ENCODE data around the gene KCND3. TPM values are rescaled to one million over a fixed set of nuclear protein-coding genes. Genes with fewer than 3 reads are reported as not detected.

The KCND3 gene
- total and polyA plus RNA-seq, 2 donors from 2014 or later, result 1.2 to 12.6 TPM

DNA sequence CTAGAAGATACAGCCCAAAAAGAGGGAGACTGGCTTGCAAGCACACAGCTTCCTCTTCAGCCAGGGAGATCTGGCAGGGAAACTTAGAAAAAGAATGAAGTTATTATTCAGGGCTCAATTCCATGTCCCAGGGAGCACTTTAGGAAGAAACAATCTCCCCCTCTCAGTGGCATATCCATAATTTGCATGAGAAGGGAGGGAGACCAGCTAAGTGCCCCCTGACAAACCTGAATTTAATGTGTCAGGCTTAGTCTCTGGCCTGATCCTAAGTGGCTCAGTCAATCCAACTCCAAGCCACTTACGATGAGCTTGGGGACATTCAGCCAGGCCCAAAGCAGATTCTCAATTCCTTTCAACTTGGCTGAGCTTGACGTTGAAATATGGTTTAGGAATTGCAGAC is 17.7 kb upstream of the KCND3 start:
- TF ChIP-seq, protein P1, sequence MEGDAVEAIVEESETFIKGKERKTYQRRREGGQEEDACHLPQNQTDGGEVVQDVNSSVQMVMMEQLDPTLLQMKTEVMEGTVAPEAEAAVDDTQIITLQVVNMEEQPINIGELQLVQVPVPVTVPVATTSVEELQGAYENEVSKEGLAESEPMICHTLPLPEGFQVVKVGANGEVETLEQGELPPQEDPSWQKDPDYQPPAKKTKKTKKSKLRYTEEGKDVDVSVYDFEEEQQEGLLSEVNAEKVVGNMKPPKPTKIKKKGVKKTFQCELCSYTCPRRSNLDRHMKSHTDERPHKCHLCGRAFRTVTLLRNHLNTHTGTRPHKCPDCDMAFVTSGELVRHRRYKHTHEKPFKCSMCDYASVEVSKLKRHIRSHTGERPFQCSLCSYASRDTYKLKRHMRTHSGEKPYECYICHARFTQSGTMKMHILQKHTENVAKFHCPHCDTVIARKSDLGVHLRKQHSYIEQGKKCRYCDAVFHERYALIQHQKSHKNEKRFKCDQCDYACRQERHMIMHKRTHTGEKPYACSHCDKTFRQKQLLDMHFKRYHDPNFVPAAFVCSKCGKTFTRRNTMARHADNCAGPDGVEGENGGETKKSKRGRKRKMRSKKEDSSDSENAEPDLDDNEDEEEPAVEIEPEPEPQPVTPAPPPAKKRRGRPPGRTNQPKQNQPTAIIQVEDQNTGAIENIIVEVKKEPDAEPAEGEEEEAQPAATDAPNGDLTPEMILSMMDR (IDR thresholded peaks at IDR 0.05; ENCODE audit: borderline replicate concordance, extremely low read depth, insufficient read depth), result no peak
- no peaks in the 10 kb centered on the region for H3K36me3 ChIP-seq (ENCODE audit: control insufficient read depth in 2 of 3, insufficient read depth in 3 of 3, low read length in 3 of 3)
- no peaks in the 10 kb centered on the region for H3K9me3 ChIP-seq (ENCODE audit: control insufficient read depth in 2 of 3, insufficient read depth in 1 of 3, low read length in 3 of 3)
- intact Hi-C loops (cut with DNase I), result no loop called here
- no peak overlapping the region for H3K9ac ChIP-seq (ENCODE audit: low read length in 3 of 3)
- no peaks in the 10 kb centered on the region for H3K27me3 ChIP-seq (ENCODE audit: control insufficient read depth, insufficient read depth, low read length)
- no peak for FAIRE-seq
- no peak overlapping the region for H3K27ac ChIP-seq (ENCODE audit: low read depth in 2 of 2, low read length in 2 of 2)
- no peak for DNase-seq
- H3K4me3 ChIP-seq (ENCODE audit: low read length in 3 of 3), result no peak overlapping the region
- no peaks in the 10 kb centered on the region for H3K4me1 ChIP-seq (ENCODE audit: control insufficient read depth in 2 of 3, insufficient read depth in 2 of 3, low read depth in 1 of 3, low read length in 3 of 3)

GRCh38 chr1:112006416-112007025 is 17.1 kb upstream of the KCND3 start:
- intact Hi-C loops (cut with DNase I), result no loop called here
- DNase-seq (no peak), FAIRE-seq (no peak)
- Histone ChIP-seq H3K4me1 (ENCODE audit: control insufficient read depth in 2 of 3, insufficient read depth in 2 of 3, low read depth in 1 of 3, low read length in 3 of 3) (no peaks in the 10 kb centered on the region), H3K36me3 (ENCODE audit: control insufficient read depth in 2 of 3, insufficient read depth in 3 of 3, low read length in 3 of 3) (no peaks in the 10 kb centered on the region), H3K9ac (ENCODE audit: low read length in 3 of 3) (no peak overlapping the region), H3K4me3 (ENCODE audit: low read length in 3 of 3) (no peak overlapping the region), H3K27me3 (ENCODE audit: control insufficient read depth, insufficient read depth, low read length) (no peaks in the 10 kb centered on the region), H3K27ac (ENCODE audit: low read depth in 2 of 2, low read length in 2 of 2) (no peak overlapping the region), H3K9me3 (ENCODE audit: control insufficient read depth in 2 of 3, insufficient read depth in 1 of 3, low read length in 3 of 3) (no peaks in the 10 kb centered on the region)
- TF ChIP-seq, protein P1 (IDR thresholded peaks at IDR 0.05; ENCODE audit: borderline replicate concordance, extremely low read depth, insufficient read depth), result no peak

GRCh38 chr1:112004076-112004475 is 14.6 kb upstream of the KCND3 start:
- Histone ChIP-seq H3K4me1 (ENCODE audit: control insufficient read depth in 2 of 3, insufficient read depth in 2 of 3, low read depth in 1 of 3, low read length in 3 of 3) (no peaks in the 10 kb centered on the region), H3K4me3 (ENCODE audit: low read length in 3 of 3) (no peak overlapping the region), H3K9ac (ENCODE audit: low read length in 3 of 3) (no peak overlapping the region), H3K36me3 (ENCODE audit: control insufficient read depth in 2 of 3, insufficient read depth in 3 of 3, low read length in 3 of 3) (no peaks in the 10 kb centered on the region), H3K27ac (ENCODE audit: low read depth in 2 of 2, low read length in 2 of 2) (no peak overlapping the region), H3K27me3 (ENCODE audit: control insufficient read depth, insufficient read depth, low read length) (no peaks in the 10 kb centered on the region), H3K9me3 (ENCODE audit: control insufficient read depth in 2 of 3, insufficient read depth in 1 of 3, low read length in 3 of 3) (no peaks in the 10 kb centered on the region)
- intact Hi-C loops (cut with DNase I), result no loop called here
- TF ChIP-seq, protein P1 (IDR thresholded peaks at IDR 0.05; ENCODE audit: borderline replicate concordance, extremely low read depth, insufficient read depth), result no peak
- FAIRE-seq, result no peak
- DNase-seq, result no peak

GRCh38 chr1:112002514-112002913 is 13.0 kb upstream of the KCND3 start:
- Histone ChIP-seq H3K9me3 (ENCODE audit: control insufficient read depth in 2 of 3, insufficient read depth in 1 of 3, low read length in 3 of 3) (no peaks in the 10 kb centered on the region), H3K9ac (ENCODE audit: low read length in 3 of 3) (no peak overlapping the region), H3K27me3 (ENCODE audit: control insufficient read depth, insufficient read depth, low read length) (no peaks in the 10 kb centered on the region), H3K27ac (ENCODE audit: low read depth in 2 of 2, low read length in 2 of 2) (no peak overlapping the region), H3K36me3 (ENCODE audit: control insufficient read depth in 2 of 3, insufficient read depth in 3 of 3, low read length in 3 of 3) (no peaks in the 10 kb centered on the region), H3K4me3 (ENCODE audit: low read length in 3 of 3) (no peak overlapping the region), H3K4me1 (ENCODE audit: control insufficient read depth in 2 of 3, insufficient read depth in 2 of 3, low read depth in 1 of 3, low read length in 3 of 3) (no peaks in the 10 kb centered on the region)
- no peak for DNase-seq
- intact Hi-C loops (cut with DNase I), result no loop called here
- no peak for FAIRE-seq
- TF ChIP-seq, protein P1 (IDR thresholded peaks at IDR 0.05; ENCODE audit: borderline replicate concordance, extremely low read depth, insufficient read depth), result no peak

All from kidney (tissue), 14 donors.